Left renal cortex interstitium (tissue), 4 donors: ENCODE data around the gene ZBTB20. TPM values are rescaled to one million over a fixed set of nuclear protein-coding genes. Genes with fewer than 3 reads are reported as not detected.

ENCODE experiments used
- DNase-seq, 4 donors: peaks; one replicate each; pipeline ENCODE4 v3.0.0-alpha.2; 2013; ENCODE audit warnings: low read depth in 4 of 4, low spot score in 2 of 4, missing footprints in 1 of 4
- polyA plus RNA-seq, 4 donors: library from polyadenylated mRNA; unstranded; fragments of 120-200 nt; gene quantifications; one replicate each; pipeline ENCODE4 v1.2.1, GENCODE V29; 2013; ENCODE audit not compliant: insufficient read length in 4 of 4

Gene ZBTB20
- polyA plus RNA-seq, 4 donors, result 4.5 to 6.5 (median 5.8) TPM

DNA sequence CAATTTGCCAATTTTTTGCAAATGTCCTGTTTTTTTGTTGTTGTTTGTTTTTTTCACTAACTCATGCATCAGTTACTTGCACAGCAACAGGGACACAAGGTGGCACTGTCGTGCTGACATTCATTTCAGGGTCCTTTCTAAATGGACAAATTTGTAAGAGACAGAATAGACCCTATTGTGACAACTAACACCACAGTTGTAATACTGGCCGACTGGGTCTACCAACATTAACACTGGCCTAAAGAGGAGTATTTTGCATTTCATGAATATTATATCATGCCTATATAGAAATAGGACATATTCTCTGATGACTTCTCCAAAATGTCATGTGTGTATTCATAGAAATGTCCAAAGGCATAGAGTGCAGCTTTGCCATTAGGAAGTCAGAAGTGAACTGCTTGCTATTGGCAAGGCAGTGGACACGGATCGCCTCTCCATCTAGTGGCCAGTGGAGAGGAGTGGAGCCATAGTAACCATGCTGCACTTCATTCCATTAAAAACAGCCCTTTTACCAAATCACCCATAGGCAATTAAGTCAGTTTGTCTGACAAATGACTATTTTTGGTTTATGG is 54.8 kb downstream of the ZBTB20 start:
- peak in 2 of 4 donors; percentile 46 to 53 for DNase-seq

DNA sequence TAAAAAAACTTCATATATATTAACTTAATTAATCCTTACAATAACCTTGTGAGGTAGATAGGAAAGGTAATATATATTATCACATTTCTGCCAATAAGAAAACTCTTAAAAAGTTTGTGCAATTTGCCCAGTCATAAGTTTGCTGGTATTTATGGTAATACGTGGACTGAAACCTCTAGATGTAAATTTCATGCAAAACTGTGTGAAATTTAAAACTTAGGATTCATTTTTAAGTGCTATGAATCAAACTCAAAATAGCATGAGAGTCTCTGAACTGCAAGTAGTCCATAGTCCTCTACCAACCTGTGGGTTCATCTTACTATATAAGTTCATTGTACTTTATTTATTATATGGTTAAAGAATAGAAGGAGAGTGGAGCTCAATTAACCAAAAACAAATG is 56.4 kb downstream of the ZBTB20 start:
- no peak for DNase-seq

DNA sequence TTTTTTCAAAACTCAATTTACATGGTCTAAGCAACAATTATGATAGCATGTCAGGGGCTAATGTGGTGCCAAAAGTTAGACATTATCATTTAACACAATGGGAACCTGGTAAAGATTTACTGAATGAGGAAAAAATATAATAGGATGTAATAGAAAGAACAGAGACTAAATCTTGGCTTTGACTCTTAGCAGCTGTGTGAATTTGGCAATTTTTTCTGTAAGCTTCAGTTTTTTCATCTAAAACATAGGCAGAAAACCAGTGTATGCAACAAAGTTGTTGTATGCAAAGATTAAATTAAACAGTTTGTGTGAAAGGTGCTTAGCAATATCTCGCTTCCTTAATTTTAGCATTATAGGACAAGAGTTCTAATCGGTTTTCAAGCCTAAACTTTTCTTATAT is 57.6 kb downstream of the ZBTB20 start:
- DNase-seq, result no peak

DNA sequence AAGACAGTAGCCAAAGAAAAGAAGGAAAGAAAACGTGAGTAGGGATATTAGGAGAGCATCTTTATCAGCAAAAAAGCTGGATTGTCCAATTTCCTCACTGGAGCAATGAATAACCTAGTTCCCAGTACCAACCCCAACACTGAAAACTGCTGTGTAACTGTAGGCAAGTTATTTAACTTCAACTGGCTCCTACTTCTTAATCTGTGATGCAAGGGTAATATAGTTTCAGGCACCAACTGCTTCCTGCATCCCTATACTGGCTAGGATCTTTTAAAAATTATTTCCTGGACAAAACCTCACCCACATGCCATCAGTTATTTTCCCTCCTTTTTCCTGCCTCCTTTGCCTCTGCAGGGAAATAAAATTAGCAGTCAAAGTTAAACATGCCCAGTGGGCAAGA is 59.6 kb downstream of the ZBTB20 start:
- DNase-seq, result no peak

DNA sequence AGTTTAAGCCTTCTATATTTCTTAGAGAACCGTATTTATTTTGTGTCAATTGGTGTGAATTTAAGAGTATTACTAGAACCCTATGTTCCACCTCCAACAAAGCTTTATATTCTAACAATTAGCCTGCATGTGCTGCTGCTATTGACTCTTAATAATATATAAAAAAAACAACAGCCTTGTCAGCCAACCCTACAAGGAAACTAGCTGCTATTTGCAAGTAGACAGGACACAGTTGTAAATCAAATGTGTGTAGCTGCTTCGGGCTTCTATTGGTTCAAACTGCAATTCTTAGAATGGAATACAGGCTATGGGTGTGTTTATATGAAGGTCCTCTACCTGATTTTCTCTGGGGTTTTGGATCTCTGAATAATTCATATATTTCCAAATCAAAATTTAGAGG is 60.7 kb downstream of the ZBTB20 start:
- DNase-seq, result no peak

DNA sequence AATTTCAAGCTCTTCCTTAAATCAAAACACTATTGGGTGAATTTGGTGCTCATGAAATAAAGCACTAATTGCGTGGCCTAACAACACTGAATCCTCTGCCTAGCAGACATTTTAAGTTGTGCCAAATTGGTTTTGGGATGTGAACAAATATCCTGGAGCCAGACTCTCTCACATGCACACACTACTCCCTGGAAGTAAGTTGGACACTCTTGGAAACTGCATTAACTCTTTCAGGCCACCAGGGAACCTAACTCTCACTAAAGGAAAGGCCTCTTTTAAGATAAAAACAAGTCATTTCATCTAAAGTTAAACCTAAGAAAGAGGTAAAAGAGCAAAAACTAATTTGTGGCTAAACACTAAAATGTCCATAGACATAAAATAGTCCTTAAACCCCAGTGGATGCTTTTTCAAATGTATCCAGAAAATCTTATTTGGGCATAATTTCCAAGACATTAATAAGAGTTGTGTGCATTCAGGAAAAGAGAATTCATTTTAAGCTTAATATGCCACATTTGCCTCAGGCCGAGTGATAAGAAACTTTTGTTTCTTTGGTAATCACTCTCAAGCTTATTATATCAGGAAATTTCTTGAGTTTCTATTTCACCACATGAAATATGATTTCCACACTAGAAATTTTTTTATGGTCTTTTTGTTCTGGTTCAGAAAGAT is 61.8 kb downstream of the ZBTB20 start:
- no peak for DNase-seq

DNA sequence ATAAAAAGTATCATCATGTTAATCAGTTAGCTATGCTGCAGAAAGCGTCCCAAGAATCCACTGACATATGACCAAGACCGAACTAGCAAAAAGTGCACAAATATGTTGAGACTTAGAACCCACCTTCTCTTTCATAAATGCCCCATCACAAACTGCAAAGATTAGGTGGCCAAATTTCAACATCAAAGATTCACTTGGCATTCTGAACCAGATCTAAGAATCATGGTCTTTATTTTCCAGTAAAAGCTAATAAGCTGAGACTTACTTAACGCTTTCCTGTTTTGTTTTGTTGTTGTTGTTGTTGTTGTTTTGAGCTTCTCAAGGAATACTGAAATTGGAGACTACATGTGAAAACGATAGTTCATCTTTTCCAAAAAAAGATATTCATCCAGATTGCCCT is 62.4 kb downstream of the ZBTB20 start:
- DNase-seq, result no peak

DNA sequence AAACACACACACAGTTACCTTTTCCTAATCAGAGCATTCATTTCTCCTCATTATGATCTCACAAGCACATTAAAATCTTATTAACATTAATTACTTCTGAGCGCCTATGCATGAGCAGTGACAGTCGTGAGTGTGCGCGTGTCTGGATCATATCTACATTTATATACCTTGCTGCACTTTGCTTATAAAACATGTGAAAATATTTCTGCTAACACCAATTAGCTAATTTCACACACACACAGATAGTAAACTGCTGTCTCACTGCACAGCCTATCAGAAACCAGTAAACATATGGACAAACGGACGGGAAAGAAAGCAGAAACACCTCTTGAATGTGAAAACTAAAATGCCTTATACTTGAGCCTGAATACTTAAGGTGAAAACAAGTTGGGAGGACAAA is 64.8 kb downstream of the ZBTB20 start:
- no peak for DNase-seq

DNA sequence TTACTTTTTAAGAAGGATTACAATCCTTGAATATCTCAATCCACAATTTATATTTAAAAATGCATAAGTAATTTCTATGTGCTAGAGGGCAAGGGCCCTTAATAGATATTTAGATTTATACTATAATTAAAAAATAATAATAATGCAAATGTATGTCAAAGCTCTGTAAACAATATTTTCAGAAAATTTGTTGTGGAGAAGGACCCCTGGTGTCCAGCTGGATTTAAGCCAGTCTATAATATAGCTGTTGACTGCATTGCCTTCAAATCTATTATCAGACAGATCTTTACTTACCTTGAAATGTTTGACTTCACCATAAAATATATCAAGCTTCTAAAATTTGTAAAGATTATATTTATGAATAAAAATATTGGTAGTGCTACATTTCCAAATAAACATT is 65.6 kb downstream of the ZBTB20 start:
- no peak for DNase-seq

DNA sequence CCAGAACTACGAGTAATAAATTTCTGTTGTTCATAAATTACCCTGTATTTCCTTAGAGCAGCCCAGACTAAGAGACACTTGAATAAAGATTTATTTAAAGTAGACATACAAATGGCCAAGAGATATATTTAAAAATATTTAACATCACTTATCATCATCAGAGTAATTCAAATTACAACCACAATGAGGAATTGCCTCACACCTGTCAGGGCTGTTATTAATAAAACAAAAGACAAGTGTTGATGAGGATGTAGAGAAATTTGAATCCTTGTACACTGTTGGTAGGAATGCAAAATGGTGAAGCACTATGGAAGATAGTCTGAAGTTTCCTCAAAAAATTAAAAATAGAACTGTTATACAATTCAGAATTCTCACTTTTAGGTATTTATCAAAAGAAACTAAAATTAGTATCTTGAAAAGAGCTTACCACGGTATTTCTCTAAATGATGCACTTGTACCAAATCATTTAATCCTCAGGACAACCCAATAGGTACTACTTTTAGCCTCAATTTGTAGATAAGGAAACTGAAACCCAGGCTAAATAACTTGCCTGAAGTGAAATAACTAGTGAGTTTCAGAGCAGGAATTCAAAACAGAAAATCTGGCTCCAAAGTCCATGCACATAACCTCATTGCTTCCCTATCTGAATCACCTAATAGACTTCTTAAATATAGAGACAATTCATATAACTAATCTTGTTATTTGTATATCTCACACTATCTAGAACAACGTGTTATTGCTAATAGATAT is 69.4 kb downstream of the ZBTB20 start:
- no peak for DNase-seq

DNA sequence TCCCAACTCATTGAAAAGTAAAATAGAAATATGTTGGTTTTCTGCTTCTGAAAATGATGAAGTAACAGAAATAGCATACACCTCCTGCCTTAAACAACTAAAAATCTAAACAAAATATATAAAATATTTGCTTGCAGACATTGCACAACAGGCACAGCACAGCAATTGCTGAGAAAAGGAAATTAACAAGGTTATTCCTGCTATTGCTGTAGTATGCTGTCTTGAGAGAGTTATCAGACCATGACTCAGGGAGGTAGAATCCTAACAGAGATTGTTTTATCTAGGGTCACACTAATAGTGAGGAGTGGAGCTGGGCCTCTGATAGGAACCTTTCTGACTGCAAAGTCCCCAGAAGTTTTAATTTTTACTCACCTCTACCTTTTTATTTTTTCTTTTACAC is 72.6 kb downstream of the ZBTB20 start:
- no peak for DNase-seq

DNA sequence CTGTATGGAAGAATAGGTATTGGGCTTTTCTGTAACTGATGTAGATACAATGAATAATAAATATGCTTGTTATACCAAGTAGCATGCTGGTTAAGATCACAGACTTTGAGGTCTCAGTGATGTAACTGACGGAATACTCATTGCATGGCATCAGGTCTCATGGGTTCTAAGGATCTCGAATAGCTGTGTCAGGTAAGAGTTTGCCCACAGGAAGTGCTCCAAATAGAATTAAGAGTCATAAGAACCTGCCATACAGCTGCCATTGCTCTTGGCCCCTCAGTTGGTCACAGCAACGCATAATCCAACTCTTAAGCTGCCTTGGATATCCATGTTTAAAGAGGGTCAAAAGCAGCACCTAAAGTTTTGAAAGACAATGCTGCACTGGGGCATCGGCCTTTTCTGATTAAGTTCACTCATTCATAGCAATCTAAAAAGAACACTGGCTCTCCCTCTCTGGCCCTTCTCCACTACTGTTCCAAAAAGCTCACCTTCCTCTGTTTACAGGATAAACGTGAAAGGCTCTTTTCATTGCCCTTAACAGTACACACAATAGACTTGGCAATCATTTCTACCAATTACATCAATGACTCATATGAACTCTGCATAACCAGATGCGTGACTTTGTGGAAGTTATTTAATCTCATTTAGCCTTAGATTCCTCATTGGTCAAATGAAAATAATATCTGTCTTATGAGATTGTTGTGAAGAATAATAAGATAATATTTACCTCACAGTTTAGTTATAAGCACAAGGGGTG is 74.6 kb downstream of the ZBTB20 start:
- DNase-seq, result no peak

DNA sequence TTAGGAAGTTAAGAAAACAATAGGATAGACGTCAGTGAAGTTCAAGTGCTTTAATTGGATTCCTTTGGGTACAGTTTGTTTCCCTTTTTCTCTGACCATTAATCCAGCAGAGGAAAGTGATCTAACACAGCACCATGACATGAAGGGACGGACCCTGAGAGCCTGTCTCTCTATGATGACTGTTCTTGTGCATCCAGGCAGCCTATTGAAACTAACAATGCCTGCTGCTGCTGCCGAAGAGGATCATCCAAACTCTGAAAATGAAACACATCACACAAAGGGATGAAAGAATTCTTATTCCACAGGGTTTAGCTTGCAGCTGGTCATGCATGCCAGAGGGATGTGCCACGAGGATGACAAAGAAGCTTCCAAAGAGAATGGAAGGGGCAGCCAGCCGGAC is 75.5 kb downstream of the ZBTB20 start:
- DNase-seq, result peak in 3 of 4 donors; percentile 7 to 16 (median 13)

DNA sequence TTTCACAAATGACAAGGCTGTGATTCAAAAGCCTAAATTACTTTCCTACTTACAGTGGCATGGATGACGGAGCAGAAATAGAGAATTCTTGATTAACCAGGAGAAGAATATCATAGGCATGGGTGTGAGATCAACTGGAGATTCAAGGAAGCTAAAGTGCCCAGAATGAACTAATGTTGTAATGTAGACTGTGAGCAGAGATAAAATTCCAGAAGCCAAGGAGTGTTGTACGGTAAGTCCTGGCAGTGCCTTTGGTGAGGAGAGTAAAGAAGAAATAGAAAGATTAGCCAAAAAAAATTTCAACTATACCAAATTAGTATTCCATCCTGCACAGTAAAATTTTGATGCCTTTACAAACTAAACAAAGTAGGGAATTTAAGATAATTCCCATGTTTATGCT is 75.9 kb downstream of the ZBTB20 start:
- DNase-seq, result no peak

DNA sequence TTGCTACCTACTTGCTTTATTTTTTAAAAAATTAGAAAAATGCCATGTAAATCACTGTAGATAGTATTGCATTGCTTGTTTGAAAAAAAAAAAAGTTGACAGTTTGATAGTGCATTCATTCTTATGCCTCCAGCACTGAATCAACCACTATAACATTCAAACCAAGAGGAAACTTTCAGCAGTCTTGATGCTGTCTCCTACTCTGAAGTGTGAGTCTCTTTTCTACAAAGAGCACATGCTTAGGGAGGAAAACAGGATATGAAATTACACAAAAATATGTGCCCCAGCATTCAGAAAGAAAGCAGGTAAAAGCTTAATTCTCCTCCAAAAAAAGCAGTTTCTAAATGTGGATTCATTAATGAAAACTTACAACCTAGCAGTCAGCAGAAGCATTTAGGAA is 78.3 kb downstream of the ZBTB20 start:
- DNase-seq, result no peak

DNA sequence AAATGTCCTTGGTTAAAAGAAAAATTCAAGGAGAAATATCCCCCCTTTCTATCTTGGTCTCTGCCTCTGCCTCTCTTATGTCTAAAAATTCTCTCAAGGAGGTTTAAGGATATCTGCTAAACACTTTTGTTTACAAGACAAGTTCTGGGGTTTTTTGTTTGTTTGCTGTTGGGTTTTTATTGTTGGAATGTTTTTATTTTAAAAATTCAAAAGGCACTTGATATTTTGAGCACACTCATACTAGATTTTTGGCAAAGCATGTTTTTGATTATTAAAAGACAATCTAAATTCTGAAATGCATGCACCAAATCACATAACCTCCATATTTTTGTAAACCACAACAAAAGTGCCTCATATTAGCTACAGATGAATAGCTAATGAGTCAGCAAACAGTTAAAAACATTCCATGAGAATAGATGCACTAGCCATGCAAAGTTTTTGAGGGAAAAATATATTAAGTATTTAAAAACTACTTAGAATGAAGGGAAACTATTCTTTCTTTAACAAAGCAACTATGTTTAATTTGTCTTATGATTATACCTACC is 84.6 kb downstream of the ZBTB20 start:
- no peak for DNase-seq

DNA sequence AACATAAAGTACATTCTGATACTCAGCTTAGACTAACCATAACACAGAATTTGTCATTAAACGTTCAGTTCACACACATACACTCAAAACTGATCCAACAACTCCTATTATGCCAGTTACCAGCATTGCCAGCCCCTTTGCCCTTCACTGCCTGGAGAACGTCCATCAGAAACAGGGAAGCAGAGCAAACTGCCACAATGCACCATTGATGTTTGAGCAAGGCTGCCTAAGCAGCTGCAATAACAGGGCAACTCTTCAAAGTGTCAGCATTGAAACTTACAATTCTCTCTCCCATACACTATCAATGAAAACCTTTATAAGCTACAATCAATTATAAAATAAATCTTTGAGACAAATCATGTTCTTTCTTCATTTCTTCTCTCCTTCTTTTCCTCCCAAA is 85.1 kb downstream of the ZBTB20 start:
- no peak for DNase-seq

DNA sequence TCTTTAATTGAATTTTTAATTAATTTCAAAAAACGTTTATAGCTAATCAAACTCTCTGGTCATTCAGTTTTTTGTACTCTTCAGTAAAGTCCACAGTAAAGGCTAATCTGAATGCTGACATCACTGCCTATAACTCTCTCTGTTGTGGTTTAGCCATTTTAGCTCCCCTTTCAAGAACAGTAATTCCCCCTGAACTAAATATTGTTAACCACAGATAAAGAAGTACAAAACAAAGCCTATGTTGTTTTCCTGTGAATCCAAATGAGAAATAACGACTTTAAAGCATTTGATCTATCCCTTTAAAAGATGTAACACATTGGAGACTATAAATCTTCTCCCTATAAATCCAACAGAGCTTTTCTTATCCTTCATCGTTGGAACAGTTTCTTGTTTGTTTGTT is 94.2 kb downstream of the ZBTB20 start:
- no peak for DNase-seq

DNA sequence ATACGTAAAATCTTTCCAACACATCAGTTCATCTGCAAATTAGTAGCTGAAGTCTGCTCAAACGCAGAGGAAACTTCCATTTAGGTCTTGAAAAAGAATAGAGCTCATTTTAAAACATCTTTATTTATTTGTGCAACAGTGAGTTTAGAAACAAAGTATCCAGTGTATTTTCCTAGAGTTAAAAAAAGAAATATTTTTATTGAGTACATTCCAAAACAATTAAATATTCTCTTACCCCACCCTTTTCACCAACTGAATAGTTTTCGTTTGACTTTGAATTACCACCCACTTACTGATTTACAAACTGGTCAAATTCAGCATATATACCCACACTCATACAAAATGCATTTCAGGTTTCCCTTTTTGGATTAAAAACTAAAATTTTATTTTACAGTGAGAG is 104.7 kb downstream of the ZBTB20 start:
- DNase-seq, result no peak

DNA sequence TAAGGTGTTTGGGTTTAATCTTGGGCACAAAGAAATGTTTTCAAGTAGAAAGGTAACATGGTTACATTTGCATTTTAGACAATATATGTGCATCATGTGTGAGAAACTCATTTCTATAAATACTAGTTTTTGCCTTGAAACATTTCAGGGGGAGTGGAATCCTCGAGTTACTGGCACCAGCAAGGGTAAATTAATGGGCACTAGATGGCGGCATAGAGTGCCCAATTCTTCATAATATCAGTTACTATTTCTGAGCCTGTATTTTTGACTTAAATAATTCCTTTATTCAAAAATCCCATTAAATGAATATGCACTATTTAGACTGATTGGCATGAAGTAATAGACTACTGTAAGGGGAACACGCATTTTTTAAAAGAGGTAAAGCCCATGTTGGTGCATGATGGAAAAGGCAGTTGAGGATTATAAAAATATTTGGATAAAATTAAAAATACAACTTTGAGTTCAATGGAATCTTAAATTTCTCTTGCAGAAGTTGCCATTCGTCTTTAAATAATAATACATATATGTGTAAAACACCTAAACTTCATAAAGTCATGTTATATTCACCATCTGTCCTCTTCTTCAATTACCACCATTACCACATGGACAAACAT is 106.3 kb downstream of the ZBTB20 start:
- no peak for DNase-seq

DNA sequence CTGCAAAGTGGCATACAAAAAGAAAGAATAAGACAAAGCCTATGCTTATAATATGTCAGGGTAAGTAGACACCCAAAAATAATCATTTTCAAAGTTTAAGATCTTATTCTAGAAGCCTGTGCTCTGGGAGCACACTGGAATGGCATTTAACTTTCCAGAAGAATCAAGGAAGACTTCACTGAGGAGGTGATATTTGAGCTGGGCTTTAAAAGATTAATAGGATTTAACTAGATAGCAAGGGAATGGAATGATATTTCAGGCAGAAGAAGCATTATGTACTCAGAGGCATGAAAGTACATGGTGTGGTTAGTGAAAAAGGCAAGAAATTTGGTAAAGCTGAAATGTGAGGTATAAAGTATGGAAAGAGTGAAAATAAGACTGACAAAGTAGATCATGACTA is 106.8 kb downstream of the ZBTB20 start:
- DNase-seq, result no peak
